HG03196 (cell line): Measurements from ENCODE around the gene ZC3H12A.

ENCODE experiments used
- ATAC-seq: cut with Tn5 transposase; IDR thresholded peaks from one replicate; pipeline ENCODE4 v1.9.1; 2021; ENCODE audit not compliant: unreplicated experiment

ZC3H12A gene

GRCh38 chr1:37453647-37454046, 20.7 kb upstream of the ZC3H12A start:
- no peak for ATAC-seq

GRCh38 chr1:37455516-37455915, 18.9 kb upstream of the ZC3H12A start:
- ATAC-seq, result no peak

- ATAC-seq, result no peak
Measured at GRCh38 chr1:37456614-37457013, 17.8 kb upstream of the ZC3H12A start.

GRCh38 chr1:37458551-37458950, 15.8 kb upstream of the ZC3H12A start:
- no peak for ATAC-seq

- ATAC-seq, result no peak
Measured at GRCh38 chr1:37461698-37462436, 12.5 kb upstream of the ZC3H12A start.

- no peak for ATAC-seq
Measured at GRCh38 chr1:37464443-37464842, 9.9 kb upstream of the ZC3H12A start.

- ATAC-seq, result no peak
Measured at GRCh38 chr1:37465593-37466517, 8.5 kb upstream of the ZC3H12A start.

GRCh38 chr1:37468037-37468436, 6.3 kb upstream of the ZC3H12A start:
- no peak for ATAC-seq

GRCh38 chr1:37469386-37469785, 5.0 kb upstream of the ZC3H12A start:
- ATAC-seq, result no peak

- ATAC-seq, result no peak
Measured at GRCh38 chr1:37471345-37472231, 2.8 kb upstream of the ZC3H12A start.

GRCh38 chr1:37472281-37472680, 2.1 kb upstream of the ZC3H12A start:
- ATAC-seq, result no peak

- ATAC-seq, result no peak
Measured at GRCh38 chr1:37472994-37473393, 1.4 kb upstream of the ZC3H12A start.

GRCh38 chr1:37473431-37474045, 842 bp upstream of the ZC3H12A start:
- no peak for ATAC-seq

GRCh38 chr1:37474697-37475379, 458 bp downstream of the ZC3H12A start:
- ATAC-seq, result no peak

- ATAC-seq, result no peak
Measured at GRCh38 chr1:37475380-37476086, 1.2 kb downstream of the ZC3H12A start.

GRCh38 chr1:37476087-37476452, 1.7 kb downstream of the ZC3H12A start:
- ATAC-seq, result no peak

- ATAC-seq, result no peak
Measured at GRCh38 chr1:37476460-37477197, 2.2 kb downstream of the ZC3H12A start.

GRCh38 chr1:37477198-37477931, 3.0 kb downstream of the ZC3H12A start:
- peak; percentile 40 for ATAC-seq
